Stimulated activated CD4-positive, alpha-beta T cell treated with anti-CD3 and anti-CD28 coated beads, Interleukin-2, amount 100 ng/mL, for 4 hours (primary cell): ENCODE data around the gene EMX2.

Experiments
- DNase-seq: peaks from one replicate; pipeline ENCODE4 v3.0.0-alpha.2; 2020; ENCODE audit warnings: low read depth

Gene EMX2

GRCh38 chr10:117532003-117532385 lies 10.6 kb upstream of the EMX2 start:
- no peak for DNase-seq

DNA sequence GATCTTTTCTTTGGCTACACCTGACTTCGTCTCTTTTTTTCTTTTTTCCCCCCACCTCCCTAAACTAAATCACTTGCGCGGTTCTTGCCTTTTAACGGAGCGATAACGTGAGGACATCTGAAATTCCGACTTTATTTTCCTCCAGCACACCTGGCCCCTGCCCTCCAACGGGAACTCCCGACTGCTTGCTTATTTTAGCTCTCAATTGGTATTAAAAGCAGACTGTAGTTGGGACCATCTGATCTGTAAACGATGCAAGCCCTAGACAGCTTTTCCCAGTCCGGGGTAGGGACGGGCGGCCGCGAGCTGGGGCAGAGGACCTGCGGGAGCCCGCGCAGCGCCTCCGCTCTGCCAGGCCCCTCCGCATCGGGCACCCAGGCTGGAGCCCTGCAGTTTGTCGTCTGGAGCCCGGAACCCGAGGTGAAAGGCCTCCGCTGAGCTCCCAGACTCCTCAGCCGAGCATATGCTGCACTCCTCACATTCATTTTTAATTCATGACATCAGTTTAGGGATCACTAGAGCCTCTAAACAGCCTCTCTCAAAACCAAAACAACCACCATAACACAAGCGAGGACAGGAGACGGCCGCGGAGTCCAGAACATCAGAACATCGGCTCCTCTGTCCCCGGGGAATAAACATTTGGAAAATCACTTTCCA lies 10.0 kb upstream of the EMX2 start:
- DNase-seq: no peak

GRCh38 chr10:117533507-117534281 lies 8.9 kb upstream of the EMX2 start:
- no peak for DNase-seq

DNA sequence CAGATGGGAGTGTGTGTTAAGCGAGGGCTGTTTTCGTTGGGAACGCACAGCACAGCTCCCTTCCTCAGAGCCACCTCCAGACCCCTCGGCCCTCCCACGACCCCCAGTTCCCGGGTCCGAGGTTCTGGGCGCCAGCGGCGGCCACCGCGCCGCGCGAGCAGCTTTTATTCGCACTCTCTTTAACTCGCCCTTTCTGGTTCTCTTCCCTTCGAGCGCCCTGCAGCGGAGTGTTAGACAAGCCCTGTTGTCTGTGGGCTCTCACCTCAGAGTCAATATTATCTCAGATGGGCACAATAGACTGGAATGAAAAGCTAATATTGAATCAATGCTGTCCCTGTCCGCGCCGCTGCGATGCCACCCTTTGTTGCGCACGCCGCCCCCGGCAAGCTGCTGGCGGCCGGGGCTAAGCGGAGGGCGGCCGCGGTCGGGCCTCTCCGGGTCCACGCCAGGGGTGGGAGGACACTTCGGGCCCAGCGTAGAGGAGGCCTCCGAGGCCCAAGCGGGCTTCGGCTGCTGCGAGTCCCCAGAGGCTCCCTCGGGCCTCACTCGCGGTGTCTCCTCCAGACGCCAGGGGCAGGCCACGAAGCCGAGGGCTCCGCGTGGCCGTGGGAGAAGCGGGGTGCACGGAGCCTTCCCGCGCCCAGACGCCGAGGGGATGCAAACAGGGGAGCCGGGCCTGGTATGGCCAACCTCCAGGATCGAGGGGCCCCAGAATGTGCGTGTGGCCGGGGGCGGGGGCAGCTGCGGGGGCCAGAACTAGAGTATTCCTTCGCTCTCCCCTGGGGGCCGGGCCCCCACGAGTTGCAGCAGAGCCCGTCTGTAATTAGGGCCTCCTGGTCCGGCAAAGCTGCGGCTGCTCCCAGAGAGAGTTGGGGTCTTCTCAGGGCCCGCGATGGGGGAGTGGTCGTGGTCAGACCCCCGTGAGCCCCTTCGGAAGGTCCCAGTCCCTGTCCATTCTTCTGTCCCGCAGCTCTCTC lies 7.9 kb upstream of the EMX2 start:
- DNase-seq: no peak

- DNase-seq: no peak
Observed at GRCh38 chr10:117535298-117536071, 7.1 kb upstream of the EMX2 start.

DNA sequence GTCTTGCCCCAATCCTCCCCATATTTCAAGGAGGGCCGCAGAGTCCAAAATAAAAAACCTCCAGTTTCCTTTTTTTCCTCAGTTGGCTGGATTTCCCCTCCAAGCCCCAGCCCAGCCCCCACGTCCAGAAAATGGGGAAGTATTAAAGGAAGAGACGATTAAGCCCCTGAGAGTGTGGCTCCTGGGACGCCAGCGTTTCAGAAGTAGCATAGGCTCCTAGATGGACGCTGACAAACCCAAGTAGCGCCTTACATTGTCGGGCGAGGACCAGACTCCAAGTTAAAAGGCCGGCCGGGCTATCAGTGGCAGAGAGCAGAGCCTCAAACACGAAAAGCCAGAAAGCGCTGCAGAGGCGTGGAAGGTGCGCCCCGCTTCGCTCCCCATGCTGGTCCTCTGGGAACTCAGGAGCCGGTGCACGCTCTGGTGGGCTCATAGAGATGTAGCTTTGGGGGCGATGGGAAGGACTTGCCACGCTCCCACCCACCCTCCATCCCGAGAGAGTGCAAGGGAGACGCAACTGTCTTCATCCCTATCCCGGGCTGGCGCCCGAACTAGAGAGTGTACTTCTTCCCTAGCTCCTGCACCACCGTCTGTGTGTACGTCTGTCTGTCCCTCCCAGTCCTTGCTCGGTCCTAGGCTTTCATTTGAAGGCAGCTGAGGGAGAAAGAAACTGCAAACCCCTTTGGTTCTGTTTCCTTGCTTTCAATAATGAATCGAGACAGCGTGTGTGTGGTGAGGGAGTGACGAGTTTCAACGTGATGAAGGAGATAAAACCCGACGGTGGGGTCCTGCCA lies 6.3 kb upstream of the EMX2 start:
- DNase-seq: no peak

- DNase-seq: no peak
Observed at GRCh38 chr10:117536866-117537435, 5.6 kb upstream of the EMX2 start.

GRCh38 chr10:117537436-117537903 lies 5.1 kb upstream of the EMX2 start:
- no peak for DNase-seq

- DNase-seq: no peak
Observed at GRCh38 chr10:117537904-117538524, 4.5 kb upstream of the EMX2 start.

DNA sequence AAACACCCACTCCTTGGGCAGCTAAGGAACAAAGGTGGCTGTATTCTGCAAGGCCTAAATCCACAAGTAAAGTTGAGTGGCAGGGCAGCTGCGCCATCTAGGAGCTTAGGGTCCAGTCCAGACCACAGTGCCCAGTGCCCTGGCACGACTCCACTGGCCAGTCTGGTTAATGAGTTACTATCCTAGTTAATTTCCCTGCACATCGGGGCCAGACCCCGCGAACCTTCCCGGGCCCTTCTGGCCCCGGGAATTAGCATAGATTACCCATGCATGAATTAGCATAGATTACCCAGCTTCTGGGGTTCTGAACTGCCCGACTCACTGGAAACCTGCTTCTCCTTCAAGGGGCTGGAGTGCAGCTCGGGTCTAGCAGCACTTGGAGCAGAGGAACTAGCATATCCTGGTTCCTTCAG lies 3.2 kb upstream of the EMX2 start:
- no peak for DNase-seq

- DNase-seq: no peak
Observed at GRCh38 chr10:117539903-117540639, 2.5 kb upstream of the EMX2 start.

- DNase-seq: no peak
Observed at GRCh38 chr10:117540640-117541404, 1.7 kb upstream of the EMX2 start.

GRCh38 chr10:117541405-117541908 lies 1.1 kb upstream of the EMX2 start:
- no peak for DNase-seq

DNA sequence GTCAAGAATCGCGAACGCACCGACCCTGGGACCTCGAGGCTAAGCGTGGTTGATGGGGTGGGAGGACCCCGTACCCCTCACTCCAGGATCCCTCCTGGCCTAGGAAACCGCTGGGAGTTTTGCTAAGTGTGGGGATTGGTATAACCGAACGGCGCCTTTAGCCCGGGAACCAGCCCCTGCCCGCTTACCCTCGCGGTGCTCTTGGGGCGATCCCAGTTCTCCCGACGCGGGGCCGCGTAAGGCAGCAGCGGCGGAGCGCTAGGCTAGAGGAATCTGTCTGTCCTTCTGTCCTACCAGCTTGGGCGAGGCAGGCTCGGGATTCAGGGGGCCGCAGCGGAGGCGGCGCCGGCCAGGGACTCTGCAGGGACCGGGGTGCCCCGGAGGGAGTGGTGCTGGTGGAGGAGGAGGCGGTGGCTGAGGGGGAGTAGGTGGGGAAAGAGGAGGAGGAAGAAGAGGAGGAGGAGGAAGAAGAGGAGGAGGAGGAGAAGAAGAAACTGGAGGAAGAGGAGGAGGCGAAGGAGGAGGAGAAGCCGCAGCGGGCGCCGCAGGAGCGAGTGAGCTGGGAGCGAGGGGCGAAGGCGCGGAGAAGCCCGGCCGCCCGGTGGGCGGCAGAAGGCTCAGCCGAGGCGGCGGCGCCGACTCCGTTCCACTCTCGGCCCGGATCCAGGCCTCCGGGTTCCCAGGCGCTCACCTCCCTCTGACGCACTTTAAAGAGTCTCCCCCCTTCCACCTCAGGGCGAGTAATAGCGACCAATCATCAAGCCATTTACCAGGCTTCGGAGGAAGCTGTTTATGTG lies 439 bp upstream of the EMX2 start:
- no peak for DNase-seq

DNA sequence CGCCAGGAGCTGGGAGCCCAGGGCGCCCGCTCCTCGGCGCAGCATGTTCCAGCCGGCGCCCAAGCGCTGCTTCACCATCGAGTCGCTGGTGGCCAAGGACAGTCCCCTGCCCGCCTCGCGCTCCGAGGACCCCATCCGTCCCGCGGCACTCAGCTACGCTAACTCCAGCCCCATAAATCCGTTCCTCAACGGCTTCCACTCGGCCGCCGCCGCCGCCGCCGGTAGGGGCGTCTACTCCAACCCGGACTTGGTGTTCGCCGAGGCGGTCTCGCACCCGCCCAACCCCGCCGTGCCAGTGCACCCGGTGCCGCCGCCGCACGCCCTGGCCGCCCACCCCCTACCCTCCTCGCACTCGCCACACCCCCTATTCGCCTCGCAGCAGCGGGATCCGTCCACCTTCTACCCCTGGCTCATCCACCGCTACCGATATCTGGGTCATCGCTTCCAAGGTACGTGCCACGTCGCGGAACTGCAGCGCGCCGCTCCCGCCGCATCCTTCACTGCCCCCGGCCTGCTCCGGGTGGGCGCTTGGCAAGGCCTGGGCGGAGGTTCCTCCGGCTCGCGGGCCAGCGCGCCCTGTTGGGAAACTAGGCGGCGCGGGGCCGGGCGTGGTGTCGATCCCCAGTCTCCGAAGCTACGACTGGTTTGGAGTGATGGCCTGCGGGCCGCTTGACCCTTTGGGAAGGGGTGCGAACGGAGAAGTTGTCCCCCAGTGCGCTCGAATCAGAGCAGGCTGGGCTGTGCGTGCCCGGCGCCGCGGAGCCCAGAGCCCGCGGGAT lies 868 bp downstream of the EMX2 start:
- DNase-seq: no peak

GRCh38 chr10:117544004-117544701 lies 1.6 kb downstream of the EMX2 start:
- no peak for DNase-seq
